ENCODE data around the gene DNAH3. TPM values are rescaled to one million over a fixed set of nuclear protein-coding genes. Genes with fewer than 3 reads are reported as not detected.
"Not testable (repeated sequence)": the region's sequence is repeated elsewhere in the genome, so short reads cannot be mapped to it uniquely, and the experiment has no call there.

The DNAH3 gene
- total and polyA plus RNA-seq, 8 donors, result 0.03 TPM; not detected in 7

- H3K36me3 ChIP-seq, result no peaks in the 10 kb centered on the region
- no peak for DNase-seq
- TF ChIP-seq CTCF (IDR thresholded peaks at IDR 0.05), result no peak
- no peak for ATAC-seq
- H3K27ac ChIP-seq, result no peak overlapping the region
- no peaks in the 10 kb centered on the region for H3K27me3 ChIP-seq
- intact Hi-C loops (cut with DNase I), result no loop called here
- no peak for FAIRE-seq
- H3K4me3 ChIP-seq, result no peak overlapping the region
- no peaks in the 10 kb centered on the region for H3K4me1 ChIP-seq
- 60 to 69% methylated on average over 2 of the region's 2 CpGs for WGBS, 2 donors
- H3K9me3 ChIP-seq, result no peaks in the 10 kb centered on the region
These were observed 212.2 kb downstream of the DNAH3 start for GRCh38 chr16:20938426-20938825.

GRCh38 chr16:20937736-20938135 lies 212.9 kb downstream of the DNAH3 start:
- intact Hi-C loops (cut with DNase I), result no loop called here
- DNase-seq (no peak), FAIRE-seq (no peak), ATAC-seq (no peak)
- TF ChIP-seq CTCF (IDR thresholded peaks at IDR 0.05), result no peak
- H3K36me3 ChIP-seq, result no peaks in the 10 kb centered on the region
- no peak overlapping the region for H3K27ac ChIP-seq
- no peaks in the 10 kb centered on the region for H3K9me3 ChIP-seq
- no peak overlapping the region for H3K4me3 ChIP-seq
- no peaks in the 10 kb centered on the region for H3K27me3 ChIP-seq
- no peaks in the 10 kb centered on the region for H3K4me1 ChIP-seq
- 44 to 53% methylated on average over 6 of the region's 6 CpGs for WGBS, 2 donors

GRCh38 chr16:20933589-20933988 lies 217.1 kb downstream of the DNAH3 start:
- Histone ChIP-seq H3K4me1 (no peaks in the 10 kb centered on the region), H3K27me3 (no peaks in the 10 kb centered on the region), H3K27ac (no peak overlapping the region), H3K36me3 (no peaks in the 10 kb centered on the region), H3K4me3 (no peak overlapping the region), H3K9me3 (no peaks in the 10 kb centered on the region)
- no peak for ATAC-seq
- no peak for DNase-seq
- intact Hi-C loops (cut with DNase I), result no loop called here
- no peak for TF ChIP-seq CTCF (IDR thresholded peaks at IDR 0.05)
- FAIRE-seq, result no peak

GRCh38 chr16:20931066-20931600 lies 219.5 kb downstream of the DNAH3 start:
- Histone ChIP-seq H3K27me3 (no peaks in the 10 kb centered on the region), H3K9me3 (no peaks in the 10 kb centered on the region), H3K4me3 (no peak overlapping the region), H3K4me1 (no peaks in the 10 kb centered on the region), H3K36me3 (no peaks in the 10 kb centered on the region), H3K27ac (no peak overlapping the region)
- no peak for FAIRE-seq
- DNase-seq, result no peak
- ATAC-seq, result no peak
- no peak for TF ChIP-seq CTCF (IDR thresholded peaks at IDR 0.05)
- WGBS, 2 donors, result 84 to 88% methylated on average over 5 of the region's 5 CpGs
- intact Hi-C loops (cut with DNase I), result no loop called here

GRCh38 chr16:20930365-20930690 lies 220.3 kb downstream of the DNAH3 start:
- ATAC-seq, result no peak
- H3K9me3 ChIP-seq, result no peaks in the 10 kb centered on the region
- H3K27ac ChIP-seq, result no peak overlapping the region
- no peak for TF ChIP-seq CTCF (IDR thresholded peaks at IDR 0.05)
- H3K36me3 ChIP-seq, result no peaks in the 10 kb centered on the region
- 97% methylated on average over 1 of the region's 1 CpG for WGBS, 2 donors
- no peak for FAIRE-seq
- no peak overlapping the region for H3K4me3 ChIP-seq
- H3K4me1 ChIP-seq, result no peaks in the 10 kb centered on the region
- intact Hi-C loops (cut with DNase I), result no loop called here
- DNase-seq, result no peak
- H3K27me3 ChIP-seq, result no peaks in the 10 kb centered on the region

- H3K36me3 ChIP-seq; H3K27ac ChIP-seq; H3K4me3 ChIP-seq; H3K9me3 ChIP-seq; H3K4me1 ChIP-seq; DNase-seq; intact Hi-C loops (cut with DNase I); FAIRE-seq; H3K27me3 ChIP-seq: not testable (repeated sequence)
- 74 to 78% methylated on average over 10 of the region's 10 CpGs for WGBS, 2 donors
- ATAC-seq, result peak in 2 of 4 donors; percentile 29 to 31
These were observed 220.8 kb downstream of the DNAH3 start for GRCh38 chr16:20929676-20930364.
